ENCODE results near the gene DVL3. TPM values are rescaled to one million over a fixed set of nuclear protein-coding genes. Genes with fewer than 3 reads are reported as not detected.

Gene DVL3
- total and polyA plus RNA-seq, 10 of the 15 experiments (the other 5 are each of a cell fraction or from before 2014, with no cell fraction given) = 2.2 to 39.7 (median 14.5) TPM

DNA sequence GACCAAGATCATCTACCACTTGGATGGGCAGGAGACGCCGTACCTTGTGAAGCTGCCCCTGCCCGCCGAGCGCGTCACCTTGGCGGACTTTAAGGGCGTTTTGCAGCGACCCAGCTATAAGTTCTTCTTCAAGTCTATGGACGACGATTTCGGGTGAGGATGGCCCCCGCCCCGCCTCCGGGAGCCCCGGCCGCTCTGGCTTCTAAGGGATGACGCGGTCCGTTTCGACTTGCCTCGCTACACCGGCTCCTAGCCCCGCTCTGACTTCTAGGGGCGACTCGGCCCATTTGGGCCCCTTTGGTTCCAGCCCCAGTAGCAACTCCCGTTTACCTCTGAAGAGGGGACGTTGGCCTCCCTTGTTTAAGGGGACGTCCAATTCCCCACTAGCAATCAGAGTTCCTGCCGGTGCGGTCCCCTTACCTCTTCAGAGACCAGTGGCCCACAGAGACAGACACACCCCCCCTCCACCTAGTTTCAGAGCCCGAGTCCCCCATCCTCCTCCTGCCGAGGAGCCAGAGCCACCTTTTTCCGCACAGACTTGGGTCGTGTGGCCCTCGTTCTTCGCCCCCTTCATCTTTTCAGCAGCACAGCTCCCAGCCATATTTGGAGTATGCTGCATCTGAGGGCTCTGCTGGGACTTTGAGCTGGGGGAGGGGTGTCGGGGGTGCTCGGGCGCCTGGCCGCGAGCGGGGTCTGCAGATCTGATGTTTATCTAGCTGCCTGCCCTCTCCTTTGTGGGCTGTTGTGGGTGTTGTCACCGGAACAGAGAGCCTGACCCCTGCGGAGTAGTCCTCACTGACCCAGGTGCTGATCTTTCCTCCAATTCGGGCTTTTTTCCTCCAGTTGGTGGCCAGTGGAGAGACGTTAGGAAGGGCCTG, 706 bp downstream of the DVL3 start:
- BruUV-seq (replicated peaks) = TSS peak; percentile 63
- in situ Hi-C loops (cut with MboI) (no loop called here), intact Hi-C loops (cut with micrococcal nuclease; ENCODE audit: unreplicated experiment) (loop anchor here (1.0 kb wide), 2 partner anchors 22 to 29 kb away; no protein-coding TSS in a partner anchor)
- POLR2A ChIA-PET = interaction anchor here (0.5 to 2.4 kb wide), 8 partner anchors 8 to 1127 kb away, joined by 3 to 7 read pairs (median 4); partner anchors contain the start of genes ABCF3, AP2M1 and EIF2B5
- TF ChIP-seq, protein P1, sequence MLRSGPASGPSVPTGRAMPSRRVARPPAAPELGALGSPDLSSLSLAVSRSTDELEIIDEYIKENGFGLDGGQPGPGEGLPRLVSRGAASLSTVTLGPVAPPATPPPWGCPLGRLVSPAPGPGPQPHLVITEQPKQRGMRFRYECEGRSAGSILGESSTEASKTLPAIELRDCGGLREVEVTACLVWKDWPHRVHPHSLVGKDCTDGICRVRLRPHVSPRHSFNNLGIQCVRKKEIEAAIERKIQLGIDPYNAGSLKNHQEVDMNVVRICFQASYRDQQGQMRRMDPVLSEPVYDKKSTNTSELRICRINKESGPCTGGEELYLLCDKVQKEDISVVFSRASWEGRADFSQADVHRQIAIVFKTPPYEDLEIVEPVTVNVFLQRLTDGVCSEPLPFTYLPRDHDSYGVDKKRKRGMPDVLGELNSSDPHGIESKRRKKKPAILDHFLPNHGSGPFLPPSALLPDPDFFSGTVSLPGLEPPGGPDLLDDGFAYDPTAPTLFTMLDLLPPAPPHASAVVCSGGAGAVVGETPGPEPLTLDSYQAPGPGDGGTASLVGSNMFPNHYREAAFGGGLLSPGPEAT (IDR thresholded peaks at IDR 0.05; ENCODE audit: low read depth) = no peak
- TF ChIP-seq EP300 (IDR thresholded peaks at IDR 0.05; ENCODE audit: borderline replicate concordance in 1 of 2, control insufficient read depth in 1 of 2, low read depth in 2 of 2, low read length in 2 of 2) (no peak), NBN (IDR thresholded peaks at IDR 0.05) (0 out of 2 replicates have a peak, but pooled peaks have one; percentile 15), CREB1 (IDR thresholded peaks at IDR 0.05; ENCODE audit: low read depth) (no peak), SIN3A (IDR thresholded peaks at IDR 0.05; ENCODE audit: low read depth, low read length) (peak; percentile 52; the same call in 1 of the 2 replicates)
- TF ChIP-seq, protein P2, sequence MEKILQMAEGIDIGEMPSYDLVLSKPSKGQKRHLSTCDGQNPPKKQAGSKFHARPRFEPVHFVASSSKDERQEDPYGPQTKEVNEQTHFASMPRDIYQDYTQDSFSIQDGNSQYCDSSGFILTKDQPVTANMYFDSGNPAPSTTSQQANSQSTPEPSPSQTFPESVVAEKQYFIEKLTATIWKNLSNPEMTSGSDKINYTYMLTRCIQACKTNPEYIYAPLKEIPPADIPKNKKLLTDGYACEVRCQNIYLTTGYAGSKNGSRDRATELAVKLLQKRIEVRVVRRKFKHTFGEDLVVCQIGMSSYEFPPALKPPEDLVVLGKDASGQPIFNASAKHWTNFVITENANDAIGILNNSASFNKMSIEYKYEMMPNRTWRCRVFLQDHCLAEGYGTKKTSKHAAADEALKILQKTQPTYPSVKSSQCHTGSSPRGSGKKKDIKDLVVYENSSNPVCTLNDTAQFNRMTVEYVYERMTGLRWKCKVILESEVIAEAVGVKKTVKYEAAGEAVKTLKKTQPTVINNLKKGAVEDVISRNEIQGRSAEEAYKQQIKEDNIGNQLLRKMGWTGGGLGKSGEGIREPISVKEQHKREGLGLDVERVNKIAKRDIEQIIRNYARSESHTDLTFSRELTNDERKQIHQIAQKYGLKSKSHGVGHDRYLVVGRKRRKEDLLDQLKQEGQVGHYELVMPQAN (conservative IDR thresholded peaks at IDR 0.05) = 0 out of 2 replicates have a peak, but pooled peaks have one; percentile 47
- TF ChIP-seq, protein P3, sequence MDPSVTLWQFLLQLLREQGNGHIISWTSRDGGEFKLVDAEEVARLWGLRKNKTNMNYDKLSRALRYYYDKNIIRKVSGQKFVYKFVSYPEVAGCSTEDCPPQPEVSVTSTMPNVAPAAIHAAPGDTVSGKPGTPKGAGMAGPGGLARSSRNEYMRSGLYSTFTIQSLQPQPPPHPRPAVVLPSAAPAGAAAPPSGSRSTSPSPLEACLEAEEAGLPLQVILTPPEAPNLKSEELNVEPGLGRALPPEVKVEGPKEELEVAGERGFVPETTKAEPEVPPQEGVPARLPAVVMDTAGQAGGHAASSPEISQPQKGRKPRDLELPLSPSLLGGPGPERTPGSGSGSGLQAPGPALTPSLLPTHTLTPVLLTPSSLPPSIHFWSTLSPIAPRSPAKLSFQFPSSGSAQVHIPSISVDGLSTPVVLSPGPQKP (IDR thresholded peaks at IDR 0.05; ENCODE audit: low read depth, low read length) = no peak
- TF ChIP-seq, protein P4, sequence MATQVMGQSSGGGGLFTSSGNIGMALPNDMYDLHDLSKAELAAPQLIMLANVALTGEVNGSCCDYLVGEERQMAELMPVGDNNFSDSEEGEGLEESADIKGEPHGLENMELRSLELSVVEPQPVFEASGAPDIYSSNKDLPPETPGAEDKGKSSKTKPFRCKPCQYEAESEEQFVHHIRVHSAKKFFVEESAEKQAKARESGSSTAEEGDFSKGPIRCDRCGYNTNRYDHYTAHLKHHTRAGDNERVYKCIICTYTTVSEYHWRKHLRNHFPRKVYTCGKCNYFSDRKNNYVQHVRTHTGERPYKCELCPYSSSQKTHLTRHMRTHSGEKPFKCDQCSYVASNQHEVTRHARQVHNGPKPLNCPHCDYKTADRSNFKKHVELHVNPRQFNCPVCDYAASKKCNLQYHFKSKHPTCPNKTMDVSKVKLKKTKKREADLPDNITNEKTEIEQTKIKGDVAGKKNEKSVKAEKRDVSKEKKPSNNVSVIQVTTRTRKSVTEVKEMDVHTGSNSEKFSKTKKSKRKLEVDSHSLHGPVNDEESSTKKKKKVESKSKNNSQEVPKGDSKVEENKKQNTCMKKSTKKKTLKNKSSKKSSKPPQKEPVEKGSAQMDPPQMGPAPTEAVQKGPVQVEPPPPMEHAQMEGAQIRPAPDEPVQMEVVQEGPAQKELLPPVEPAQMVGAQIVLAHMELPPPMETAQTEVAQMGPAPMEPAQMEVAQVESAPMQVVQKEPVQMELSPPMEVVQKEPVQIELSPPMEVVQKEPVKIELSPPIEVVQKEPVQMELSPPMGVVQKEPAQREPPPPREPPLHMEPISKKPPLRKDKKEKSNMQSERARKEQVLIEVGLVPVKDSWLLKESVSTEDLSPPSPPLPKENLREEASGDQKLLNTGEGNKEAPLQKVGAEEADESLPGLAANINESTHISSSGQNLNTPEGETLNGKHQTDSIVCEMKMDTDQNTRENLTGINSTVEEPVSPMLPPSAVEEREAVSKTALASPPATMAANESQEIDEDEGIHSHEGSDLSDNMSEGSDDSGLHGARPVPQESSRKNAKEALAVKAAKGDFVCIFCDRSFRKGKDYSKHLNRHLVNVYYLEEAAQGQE (IDR thresholded peaks at IDR 0.05; ENCODE audit: low read depth, low read length) = peak; percentile 73
- Histone ChIP-seq H3K9me3 (replicated peaks; ENCODE audit: control insufficient read depth, insufficient read depth, low read length) (no peaks in the 10 kb centered on the region), H3K4me1 (ENCODE audit: control insufficient read depth, insufficient read depth, low read length) (peaks cover 9% of the 10 kb centered on the region), H3K27me3 (replicated peaks in 1 of 2; ENCODE audit: control insufficient read depth in 2 of 2, insufficient read depth in 2 of 2, low read length in 1 of 2) (no peaks in the 10 kb centered on the region), H4K20me1 (ENCODE audit: control insufficient read depth, insufficient read depth) (no peaks in the 10 kb centered on the region), H3K36me3 (ENCODE audit: control insufficient read depth in 2 of 2, insufficient read depth in 2 of 2, low read length in 1 of 2) (no peaks in the 10 kb centered on the region), H3K4me2 (ENCODE audit: control insufficient read depth, insufficient read depth) (peak overlapping the region; percentile 78), H3K9ac (ENCODE audit: control insufficient read depth, insufficient read depth, low read length) (peak overlapping the region; percentile 88), H2AFZ (ENCODE audit: control insufficient read depth, low read depth, low read length) (peak overlapping the region; percentile 77), H3K79me2 (ENCODE audit: control insufficient read depth, insufficient read depth, low read length) (peaks cover 42% of the 10 kb centered on the region), H3K4me3 (peak overlapping the region; percentile 82), H3K27ac (ENCODE audit: control insufficient read depth, insufficient read depth) (peak overlapping the region; percentile 35)
- ATAC-seq (peak; percentile 48), FAIRE-seq (no peak), DNase-seq (ENCODE audit: low read depth, low spot score) (no peak)
- RAD21 ChIA-PET (ENCODE audit: unreplicated experiment) = interaction anchor here (0.7 to 2.2 kb wide), 7 partner anchors 10 to 133 kb away, joined by 3 to 10 read pairs (median 3); partner anchors contain the start of genes ABCF3, AP2M1 and EIF2B5
- 1% methylated on average over 47 of the region's 47 CpGs for WGBS (ENCODE audit: insufficient coverage, insufficient replicate concordance, low lambda C conversion rate, missing lambda C conversion rate)
- CTCF ChIA-PET = interaction anchor here (0.9 to 1.6 kb wide), 3 partner anchors 10 to 31 kb away, joined by 3 to 7 read pairs (median 3); partner anchors contain the start of gene EIF2B5
- SMC1A ChIA-PET (ENCODE audit: uncharacterized antibody, unreplicated experiment) = interaction anchor here (0.7 to 1.4 kb wide), 5 partner anchors 23 to 94 kb away, joined by 3 to 4 read pairs (median 4); no protein-coding TSS in a partner anchor
